GM18861 (cell line): Measurements from ENCODE around the gene GAP43.
"Not testable (repeated sequence)": the region's sequence is repeated elsewhere in the genome, so short reads cannot be mapped to it uniquely, and the experiment has no call there.

Source experiments
- ATAC-seq: cut with Tn5 transposase; IDR thresholded peaks from one replicate; pipeline ENCODE4 v1.9.1; 2021; ENCODE audit not compliant: unreplicated experiment

Gene GAP43

GRCh38 chr3:115692887-115693524 is 69.7 kb downstream of the GAP43 start:
- peak; percentile 95 for ATAC-seq

- ATAC-seq: no peak
Measured at GRCh38 chr3:115693868-115694267, 70.6 kb downstream of the GAP43 start.

- no peak for ATAC-seq
Measured at GRCh38 chr3:115695090-115695489, 71.8 kb downstream of the GAP43 start.

GRCh38 chr3:115697263-115698053 is 74.1 kb downstream of the GAP43 start:
- ATAC-seq: no peak

GRCh38 chr3:115698851-115699591 is 75.7 kb downstream of the GAP43 start:
- ATAC-seq: no peak

- no peak for ATAC-seq
Measured at GRCh38 chr3:115699706-115700105, 76.4 kb downstream of the GAP43 start.

- no peak for ATAC-seq
Measured at GRCh38 chr3:115702598-115702997, 79.3 kb downstream of the GAP43 start.

GRCh38 chr3:115704661-115705338 is 81.5 kb downstream of the GAP43 start:
- ATAC-seq: peak; percentile 62

- no peak for ATAC-seq
Measured at GRCh38 chr3:115706311-115706829, 83.1 kb downstream of the GAP43 start.

GRCh38 chr3:115708540-115708939 is 85.2 kb downstream of the GAP43 start:
- no peak for ATAC-seq

GRCh38 chr3:115709093-115709492 is 85.8 kb downstream of the GAP43 start:
- no peak for ATAC-seq

GRCh38 chr3:115709931-115710330 is 86.6 kb downstream of the GAP43 start:
- ATAC-seq: no peak

- no peak for ATAC-seq
Measured at GRCh38 chr3:115710799-115711198, 87.5 kb downstream of the GAP43 start.

- no peak for ATAC-seq
Measured at GRCh38 chr3:115712871-115713270, 89.6 kb downstream of the GAP43 start.

- no peak for ATAC-seq
Measured at GRCh38 chr3:115713284-115713683, 90.0 kb downstream of the GAP43 start.

- ATAC-seq: no peak
Measured at GRCh38 chr3:115715241-115715745, 92.0 kb downstream of the GAP43 start.

GRCh38 chr3:115720983-115721382 is 97.7 kb downstream of the GAP43 start:
- ATAC-seq: no peak

- ATAC-seq: no peak
Measured at GRCh38 chr3:115725800-115726199, 102.5 kb downstream of the GAP43 start.

- ATAC-seq: no peak
Measured at GRCh38 chr3:115727135-115727534, 103.8 kb downstream of the GAP43 start.

- ATAC-seq: no peak
Measured at GRCh38 chr3:115728013-115728412, 104.7 kb downstream of the GAP43 start.

GRCh38 chr3:115736341-115736740 is 113.0 kb downstream of the GAP43 start:
- ATAC-seq: not testable (repeated sequence)
